Measurements from ENCODE around the gene PCDHAC1.

GRCh38 chr5:140953234-140953633 is 27.1 kb downstream of the PCDHAC1 start:
- no peak for TF ChIP-seq CTCF (IDR thresholded peaks at IDR 0.05; ENCODE audit: insufficient read depth, low read depth, low read length)
- no peak for TF ChIP-seq EZH2 (IDR thresholded peaks at IDR 0.05; ENCODE audit: insufficient read depth, low read length)
